ENCODE results near the gene ANKRD60.
A peak's percentile ranks its signal among the peaks of the same experiment; 100 is the strongest.

Gene ANKRD60

GRCh38 chr20:58222446-58222845 lies 6.0 kb downstream of the ANKRD60 start:
- TF ChIP-seq CTCF (IDR thresholded peaks at IDR 0.05; ENCODE audit: insufficient read depth, low read length, missing control alignments): no peak
- no peak for DNase-seq (ENCODE audit: low read depth, low spot score)
- CTCF ChIA-PET: interaction anchor here (2.1 to 9.0 kb wide), 3 partner anchors 11 to 225 kb away, joined by 4 to 96 read pairs (median 17); no protein-coding TSS in a partner anchor
- POLR2A ChIA-PET: no interaction called here
- H3K4me3 ChIP-seq (ENCODE audit: low read depth, low read length): no peak overlapping the region

DNA sequence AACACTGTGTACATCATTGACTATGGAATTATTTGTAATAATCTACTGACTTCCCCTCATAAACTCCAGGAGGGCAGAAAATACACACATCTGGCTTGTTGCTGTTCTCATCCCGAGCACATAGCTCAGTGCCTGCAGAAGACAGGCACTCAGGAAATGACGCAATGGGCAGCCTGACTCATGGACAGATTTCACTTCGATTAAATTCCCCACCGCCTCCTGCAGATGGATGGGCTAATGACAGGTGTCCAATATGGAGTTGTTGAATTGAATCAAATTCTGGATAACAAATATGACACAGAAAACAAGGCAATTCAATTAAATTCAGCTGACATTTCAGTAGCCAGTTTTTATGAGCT lies 9.1 kb downstream of the ANKRD60 start:
- POLR2A ChIA-PET: no interaction called here

DNA sequence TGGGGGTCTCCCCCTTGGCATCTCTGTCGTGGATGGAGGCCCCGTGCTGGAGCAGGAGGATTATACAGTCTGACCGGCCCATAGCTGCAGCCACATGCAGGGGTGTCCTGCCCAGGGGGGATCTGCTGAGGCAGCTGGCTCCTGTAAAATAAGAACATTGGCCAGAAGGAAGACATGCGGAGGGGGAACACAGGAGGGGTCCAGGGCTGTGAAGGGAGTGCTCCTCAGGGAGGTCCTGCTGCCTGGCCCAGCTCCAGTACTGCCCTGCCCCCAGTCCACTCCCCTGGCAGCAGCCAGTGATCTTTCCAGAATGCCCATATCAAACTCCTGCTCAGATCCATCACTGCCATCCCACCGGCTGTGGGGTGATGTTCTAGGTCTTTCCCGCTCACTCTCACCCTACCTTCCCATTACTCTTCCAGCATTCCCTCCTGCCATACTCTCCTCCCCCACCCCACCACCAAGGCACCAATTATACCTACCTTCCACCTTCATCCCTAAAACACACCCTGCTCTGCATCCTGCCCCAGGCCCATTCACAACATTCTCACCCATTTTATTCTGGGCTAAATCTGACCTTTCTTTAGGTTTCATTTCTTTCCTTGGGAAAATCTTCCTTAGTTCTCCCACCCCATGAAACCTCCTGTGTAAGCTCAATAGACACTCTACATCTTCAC lies 9.7 kb downstream of the ANKRD60 start:
- ChIA-PET POLR2A (no interaction called here), CTCF (interaction anchor here (0.7 to 9.0 kb wide), 11 partner anchors 9 to 705 kb away, joined by 3 to 96 read pairs (median 4); partner anchors contain the start of gene STX16)
- no peak for TF ChIP-seq CTCF (IDR thresholded peaks at IDR 0.05; ENCODE audit: insufficient read depth, low read length, missing control alignments)
- no peak for DNase-seq (ENCODE audit: low read depth, low spot score)
- no peak overlapping the region; the same call in 1 of the 2 replicates for H3K4me3 ChIP-seq (ENCODE audit: low read depth, low read length)

More for the DNA sequence above, 9.1 kb downstream of the ANKRD60 start:
- no peak overlapping the region; the same call in 1 of the 2 replicates for H3K4me3 ChIP-seq (ENCODE audit: low read depth, low read length)
- DNase-seq (ENCODE audit: low read depth, low spot score): peak; percentile 57
- no peak for TF ChIP-seq CTCF (IDR thresholded peaks at IDR 0.05; ENCODE audit: insufficient read depth, low read length, missing control alignments)
- CTCF ChIA-PET: interaction anchor here (0.7 to 9.0 kb wide), 12 partner anchors 9 to 721 kb away, joined by 3 to 96 read pairs (median 4); no protein-coding TSS in a partner anchor

DNA sequence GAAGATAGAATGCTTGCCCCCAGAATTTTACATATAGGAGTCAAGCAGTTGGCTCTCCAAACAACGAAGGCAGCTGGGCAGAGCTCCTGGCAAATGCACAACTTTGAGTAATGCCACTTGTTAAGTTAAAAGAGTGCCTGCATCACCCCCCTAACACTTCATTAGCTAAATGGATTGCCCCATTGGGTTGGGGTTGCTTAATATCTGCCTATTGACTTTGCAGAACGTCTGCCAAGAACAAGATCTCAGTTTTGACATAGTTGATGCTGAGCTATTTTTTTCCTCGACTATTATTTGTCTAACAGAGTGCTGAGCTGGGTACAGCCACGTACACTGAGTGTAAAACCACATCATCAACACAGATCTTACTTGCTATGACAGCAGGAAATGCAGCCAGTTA lies 12.1 kb downstream of the ANKRD60 start:
- POLR2A ChIA-PET: no interaction called here
- H3K4me3 ChIP-seq (ENCODE audit: low read depth, low read length): no peak overlapping the region
- DNase-seq (ENCODE audit: low read depth, low spot score): no peak
- CTCF ChIA-PET: interaction anchor here (0.7 to 1.3 kb wide), 6 partner anchors 9 to 701 kb away, joined by 3 to 5 read pairs (median 3); no protein-coding TSS in a partner anchor
- no peak for TF ChIP-seq CTCF (IDR thresholded peaks at IDR 0.05; ENCODE audit: insufficient read depth, low read length, missing control alignments)

- CTCF ChIA-PET: interaction anchor here (1.3 kb wide), 1 partner anchor 619 kb away, joined by 5 read pairs; no protein-coding TSS in a partner anchor
- DNase-seq (ENCODE audit: low read depth, low spot score): no peak
- POLR2A ChIA-PET: no interaction called here
- no peak overlapping the region for H3K4me3 ChIP-seq (ENCODE audit: low read depth, low read length)
- no peak for TF ChIP-seq CTCF (IDR thresholded peaks at IDR 0.05; ENCODE audit: insufficient read depth, low read length, missing control alignments)
Observed at GRCh38 chr20:58215116-58215515, 13.3 kb downstream of the ANKRD60 start.

- ChIA-PET CTCF (no interaction called here), POLR2A (no interaction called here)
- no peak for DNase-seq (ENCODE audit: low read depth, low spot score)
- TF ChIP-seq CTCF (IDR thresholded peaks at IDR 0.05; ENCODE audit: insufficient read depth, low read length, missing control alignments): no peak
- no peak overlapping the region for H3K4me3 ChIP-seq (ENCODE audit: low read depth, low read length)
Observed at GRCh38 chr20:58214310-58214709, 14.1 kb downstream of the ANKRD60 start.
